ENCODE data around the gene CD59. TPM values are rescaled to one million over a fixed set of nuclear protein-coding genes. Genes with fewer than 3 reads are reported as not detected.

The CD59 gene
- total and polyA plus RNA-seq, 2 of the 13 experiments (the other 11 are each of a cell fraction or from before 2014, with no cell fraction given): 127 to 289 TPM

DNA sequence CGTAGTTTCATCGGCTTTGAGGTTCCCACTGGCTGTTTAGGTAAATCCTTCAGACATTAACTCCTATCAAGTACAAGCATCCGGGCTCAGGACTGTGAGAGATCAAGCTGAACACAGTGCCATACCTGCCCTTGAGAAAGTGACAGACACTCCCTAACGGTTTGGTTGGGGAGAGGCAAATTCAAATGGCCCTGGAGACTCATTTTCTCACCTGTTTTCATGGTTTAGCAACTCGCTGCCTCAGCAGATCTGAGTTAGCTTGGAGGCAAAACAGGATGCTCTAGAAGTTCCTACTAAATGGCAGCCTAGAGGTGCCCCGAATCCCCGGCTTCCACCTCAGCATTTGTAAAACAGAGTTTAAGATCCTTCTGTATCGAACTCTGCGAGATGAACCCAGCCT is 41.7 kb upstream of the CD59 start:
- Histone ChIP-seq H3K9ac (ENCODE audit: insufficient read depth, low read depth, low read length) (no peak overlapping the region), H3K79me2 (ENCODE audit: insufficient read depth, low read length) (no peaks in the 10 kb centered on the region), H2AFZ (ENCODE audit: low read length) (no peak overlapping the region), H3K27me3 (ENCODE audit: control insufficient read depth in 1 of 2, insufficient read depth in 2 of 2, low read length in 2 of 2) (peaks cover 2 to 44% of the 10 kb centered on the region in 2 experiments; a peak in 2 of 5 replicates), H3K4me3 (replicated peaks in 1 of 3; ENCODE audit: insufficient read depth in 1 of 3, low read depth in 2 of 3, low read length in 3 of 3) (no peak overlapping the region), H4K20me1 (ENCODE audit: insufficient read depth, low read length) (peaks cover 5% of the 10 kb centered on the region; the same call in 1 of the 2 replicates), H3K4me1 (ENCODE audit: insufficient read depth, low read length) (peaks cover 18% of the 10 kb centered on the region), H3K4me2 (ENCODE audit: low read depth, low read length) (no peak overlapping the region), H3K9me3 (ENCODE audit: low read length) (no peaks in the 10 kb centered on the region), H3K27ac (ENCODE audit: extremely low read length, insufficient read depth, low read length) (no peak overlapping the region), H3K36me3 (replicated peaks in 1 of 2; ENCODE audit: control insufficient read depth in 1 of 2, insufficient read depth in 2 of 2, low read length in 2 of 2) (no peaks in the 10 kb centered on the region)
- 47% methylated on average over 7 of the region's 9 CpGs for WGBS (ENCODE audit: low lambda C conversion rate)
- no peak for TF ChIP-seq HMG20B (CRISPR knock-in tag; conservative IDR thresholded peaks at IDR 0.05)
- no peak for TF ChIP-seq CHCHD3 (CRISPR knock-in tag; IDR thresholded peaks at IDR 0.05)
- TF ChIP-seq, protein P1, sequence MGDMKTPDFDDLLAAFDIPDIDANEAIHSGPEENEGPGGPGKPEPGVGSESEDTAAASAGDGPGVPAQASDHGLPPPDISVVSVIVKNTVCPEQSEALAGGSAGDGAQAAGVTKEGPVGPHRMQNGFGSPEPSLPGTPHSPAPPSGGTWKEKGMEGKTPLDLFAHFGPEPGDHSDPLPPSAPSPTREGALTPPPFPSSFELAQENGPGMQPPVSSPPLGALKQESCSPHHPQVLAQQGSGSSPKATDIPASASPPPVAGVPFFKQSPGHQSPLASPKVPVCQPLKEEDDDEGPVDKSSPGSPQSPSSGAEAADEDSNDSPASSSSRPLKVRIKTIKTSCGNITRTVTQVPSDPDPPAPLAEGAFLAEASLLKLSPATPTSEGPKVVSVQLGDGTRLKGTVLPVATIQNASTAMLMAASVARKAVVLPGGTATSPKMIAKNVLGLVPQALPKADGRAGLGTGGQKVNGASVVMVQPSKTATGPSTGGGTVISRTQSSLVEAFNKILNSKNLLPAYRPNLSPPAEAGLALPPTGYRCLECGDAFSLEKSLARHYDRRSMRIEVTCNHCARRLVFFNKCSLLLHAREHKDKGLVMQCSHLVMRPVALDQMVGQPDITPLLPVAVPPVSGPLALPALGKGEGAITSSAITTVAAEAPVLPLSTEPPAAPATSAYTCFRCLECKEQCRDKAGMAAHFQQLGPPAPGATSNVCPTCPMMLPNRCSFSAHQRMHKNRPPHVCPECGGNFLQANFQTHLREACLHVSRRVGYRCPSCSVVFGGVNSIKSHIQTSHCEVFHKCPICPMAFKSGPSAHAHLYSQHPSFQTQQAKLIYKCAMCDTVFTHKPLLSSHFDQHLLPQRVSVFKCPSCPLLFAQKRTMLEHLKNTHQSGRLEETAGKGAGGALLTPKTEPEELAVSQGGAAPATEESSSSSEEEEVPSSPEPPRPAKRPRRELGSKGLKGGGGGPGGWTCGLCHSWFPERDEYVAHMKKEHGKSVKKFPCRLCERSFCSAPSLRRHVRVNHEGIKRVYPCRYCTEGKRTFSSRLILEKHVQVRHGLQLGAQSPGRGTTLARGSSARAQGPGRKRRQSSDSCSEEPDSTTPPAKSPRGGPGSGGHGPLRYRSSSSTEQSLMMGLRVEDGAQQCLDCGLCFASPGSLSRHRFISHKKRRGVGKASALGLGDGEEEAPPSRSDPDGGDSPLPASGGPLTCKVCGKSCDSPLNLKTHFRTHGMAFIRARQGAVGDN (CRISPR knock-in tag; IDR thresholded peaks at IDR 0.05): no peak
- peak; percentile 23 to 33; a peak in 2 of 4 replicates for TF ChIP-seq MAFK (conservative IDR thresholded peaks at IDR 0.05 in 1 of 2, IDR thresholded peaks at IDR 0.05 in 1 of 2; ENCODE audit: low read length in 2 of 2)
- TF ChIP-seq, protein P2, sequence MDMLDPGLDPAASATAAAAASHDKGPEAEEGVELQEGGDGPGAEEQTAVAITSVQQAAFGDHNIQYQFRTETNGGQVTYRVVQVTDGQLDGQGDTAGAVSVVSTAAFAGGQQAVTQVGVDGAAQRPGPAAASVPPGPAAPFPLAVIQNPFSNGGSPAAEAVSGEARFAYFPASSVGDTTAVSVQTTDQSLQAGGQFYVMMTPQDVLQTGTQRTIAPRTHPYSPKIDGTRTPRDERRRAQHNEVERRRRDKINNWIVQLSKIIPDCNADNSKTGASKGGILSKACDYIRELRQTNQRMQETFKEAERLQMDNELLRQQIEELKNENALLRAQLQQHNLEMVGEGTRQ (IDR thresholded peaks at IDR 0.05; ENCODE audit: low read depth, low read length): no peak
- TF ChIP-seq, protein P2 (CRISPR knock-in tag; IDR thresholded peaks at IDR 0.05; ENCODE audit: borderline replicate concordance): no peak
- no peak for TF ChIP-seq HDAC2 (CRISPR knock-in tag; IDR thresholded peaks at IDR 0.05)
- TF ChIP-seq ZBTB7A (CRISPR knock-in tag; IDR thresholded peaks at IDR 0.05): no peak
- CTCF ChIA-PET (ENCODE audit: low intra/inter-chr PET ratio, low total read pairs): no interaction called here
- FAIRE-seq (no peak), DNase-seq (ENCODE audit: low spot score) (no peak), ATAC-seq (no peak)
- intact Hi-C loops (cut with micrococcal nuclease; ENCODE audit: unreplicated experiment): no loop called here
- in situ Hi-C loops (cut with HindIII; ENCODE audit: extremely low pct_ligation_motif_present, low pct_unique_long_range_greater_than_20kb): no loop called here
- BruUV-seq (replicated peaks): no TSS peak
- POLR2A ChIA-PET: no interaction called here

Data from HepG2 (cell line).